HEK293 (cell line): ENCODE data around the gene OR51S1.

Source experiments
- CTCF ChIA-PET: fragments of 350-600 bp; formaldehyde crosslinking; extraction: SDS; loops from one replicate; lab custom pipeline; 2021; ENCODE audit warnings: antibody characterized with exemption; lab: Yijun Ruan, JAX
- POLR2A ChIA-PET: fragments of 300-600 bp; formaldehyde crosslinking; extraction: SDS; loops from one replicate; lab custom pipeline; 2020; ENCODE audit warnings: antibody characterized with exemption, inconsistent platforms; lab: Yijun Ruan, JAX
- H3K27ac ChIP-seq: fragments of 200-500 bp; sonication (Bioruptor generic); 2 replicates; pipeline ENCODE4 v1.5.1; 2014; ENCODE audit warnings: low read depth, low read length, control low read depth, inconsistent platforms; ENCODE audit errors: extremely low read depth
- H3K36me3 ChIP-seq, 2 experiments: fragments of 200-500 bp in 1 of 2; sonication (Bioruptor generic) in 1 of 2; 1 replicate in 1 of 2; 2 replicates in 1 of 2; pipeline ENCODE4 v1.5.1; 2014 to 2017; ENCODE audit warnings: inconsistent platforms in 2 of 2, low read length in 2 of 2; ENCODE audit not compliant: control insufficient read depth in 2 of 2, insufficient read depth in 1 of 2
- H3K4me1 ChIP-seq: fragments of 200-500 bp; sonication (Bioruptor generic); 2 replicates; pipeline ENCODE4 v1.5.1; 2014; ENCODE audit warnings: mild to moderate bottlenecking, low read length, inconsistent platforms; ENCODE audit not compliant: control insufficient read depth, insufficient read depth
- H3K4me3 ChIP-seq: 2 replicates; pipeline ENCODE4 v1.5.1; 2011; ENCODE audit warnings: low read depth, mild to moderate bottlenecking, control low read depth, low read length, moderate library complexity
- H3K9me3 ChIP-seq: fragments of 200-500 bp; sonication (Bioruptor generic); 2 replicates; pipeline ENCODE4 v1.5.1; 2014; ENCODE audit warnings: low read depth, low read length, inconsistent platforms; ENCODE audit not compliant: control insufficient read depth, insufficient read depth
- GLIS2 ChIP-seq: fragments of 450-650 bp; formaldehyde crosslinking; IDR thresholded peaks from 2 replicates; pipeline ENCODE4 v1.5.1; 2016; ENCODE audit warnings: missing biosample characterization, missing genetic modification characterization
- HIC1 ChIP-seq: fragments of 450-650 bp; formaldehyde crosslinking; IDR thresholded peaks from 2 replicates; pipeline ENCODE4 v1.5.1; 2016; ENCODE audit warnings: missing biosample characterization, missing genetic modification characterization
- KLF7 ChIP-seq: fragments of 450-650 bp; formaldehyde crosslinking; IDR thresholded peaks from 2 replicates; pipeline ENCODE4 v1.5.1; 2016; ENCODE audit warnings: missing biosample characterization, missing genetic modification characterization, borderline replicate concordance
- KLF8 ChIP-seq: fragments of 450-650 bp; formaldehyde crosslinking; IDR thresholded peaks from 2 replicates; pipeline ENCODE4 v1.5.1; 2016; ENCODE audit warnings: missing biosample characterization, missing genetic modification characterization
- OSR2 ChIP-seq: fragments of 450-650 bp; formaldehyde crosslinking; IDR thresholded peaks from 2 replicates; pipeline ENCODE4 v1.5.1; 2016; ENCODE audit warnings: missing biosample characterization, missing genetic modification characterization
- PRDM10 ChIP-seq: fragments of 450-650 bp; formaldehyde crosslinking; IDR thresholded peaks from 2 replicates; pipeline ENCODE4 v1.5.1; 2016; ENCODE audit warnings: missing biosample characterization, missing genetic modification characterization
- PRDM4 ChIP-seq: fragments of 450-650 bp; formaldehyde crosslinking; IDR thresholded peaks from 2 replicates; pipeline ENCODE4 v1.5.1; 2017; ENCODE audit warnings: missing biosample characterization, missing genetic modification characterization
- SALL2 ChIP-seq: fragments of 450-650 bp; formaldehyde crosslinking; IDR thresholded peaks from 2 replicates; pipeline ENCODE4 v1.5.0; 2017; ENCODE audit warnings: missing biosample characterization, mild to moderate bottlenecking, missing genetic modification characterization, borderline replicate concordance
- ZNF132 ChIP-seq: fragments of 450-650 bp; formaldehyde crosslinking; IDR thresholded peaks from 2 replicates; pipeline ENCODE4 v1.5.1; 2017; ENCODE audit warnings: missing biosample characterization, missing genetic modification characterization, borderline replicate concordance
- ZNF133 ChIP-seq: fragments of 450-650 bp; formaldehyde crosslinking; IDR thresholded peaks from 2 replicates; pipeline ENCODE4 v1.5.1; 2016; ENCODE audit warnings: missing biosample characterization, missing genetic modification characterization
- ZNF221 ChIP-seq: fragments of 450-650 bp; formaldehyde crosslinking; IDR thresholded peaks from 2 replicates; pipeline ENCODE4 v1.5.1; 2017; ENCODE audit warnings: missing biosample characterization, missing genetic modification characterization, borderline replicate concordance
- ZNF248 ChIP-seq: fragments of 450-650 bp; formaldehyde crosslinking; IDR thresholded peaks from 2 replicates; pipeline ENCODE4 v1.5.1; 2017; ENCODE audit warnings: missing biosample characterization, missing genetic modification characterization
- ZNF366 ChIP-seq: fragments of 450-650 bp; formaldehyde crosslinking; conservative IDR thresholded peaks from 2 replicates; pipeline ENCODE4 v1.5.1; 2016; ENCODE audit warnings: missing biosample characterization, missing genetic modification characterization
- ZNF398 ChIP-seq: fragments of 450-650 bp; formaldehyde crosslinking; IDR thresholded peaks from 2 replicates; pipeline ENCODE4 v1.5.1; 2017; ENCODE audit warnings: missing biosample characterization, missing genetic modification characterization
- ZNF416 ChIP-seq: fragments of 450-650 bp; formaldehyde crosslinking; IDR thresholded peaks from 2 replicates; pipeline ENCODE4 v1.5.1; 2016; ENCODE audit warnings: missing biosample characterization, missing genetic modification characterization
- ZNF510 ChIP-seq: fragments of 450-650 bp; formaldehyde crosslinking; IDR thresholded peaks from 2 replicates; pipeline ENCODE4 v1.5.1; 2018; ENCODE audit warnings: mild to moderate bottlenecking, missing genetic modification characterization, missing biosample characterization; ENCODE audit not compliant: insufficient replicate concordance
- ZNF514 ChIP-seq: fragments of 450-650 bp; formaldehyde crosslinking; IDR thresholded peaks from 2 replicates; pipeline ENCODE4 v1.5.1; 2016; ENCODE audit warnings: missing biosample characterization, missing genetic modification characterization
- ZNF544 ChIP-seq: fragments of 450-650 bp; formaldehyde crosslinking; IDR thresholded peaks from 2 replicates; pipeline ENCODE4 v1.5.0; 2017; ENCODE audit warnings: missing biosample characterization, missing genetic modification characterization
- ZNF792 ChIP-seq: fragments of 450-650 bp; formaldehyde crosslinking; IDR thresholded peaks from 2 replicates; pipeline ENCODE4 v1.5.1; 2016; ENCODE audit warnings: missing biosample characterization, missing genetic modification characterization
- ZSCAN4 ChIP-seq: fragments of 450-650 bp; formaldehyde crosslinking; IDR thresholded peaks from 2 replicates; pipeline ENCODE4 v1.5.1; 2017; ENCODE audit warnings: missing biosample characterization, missing genetic modification characterization

Gene OR51S1

GRCh38 chr11:4882543-4882942 lies 33.5 kb upstream of the OR51S1 start:
- no peak overlapping the region for H3K4me3 ChIP-seq
- ChIA-PET CTCF (interaction anchor here (0.7 kb wide), 1 partner anchor 31 kb away, joined by 3 read pairs; no protein-coding TSS in a partner anchor), POLR2A (no interaction called here)
- H3K4me1 ChIP-seq: no peaks in the 10 kb centered on the region
- no peak overlapping the region for H3K27ac ChIP-seq
- TF ChIP-seq ZNF510 (no peak), ZNF248 (tag by site-specific recombination) (no peak), KLF8 (tag by site-specific recombination) (no peak), ZSCAN4 (tag by site-specific recombination) (no peak), OSR2 (tag by site-specific recombination) (no peak), ZNF398 (tag by site-specific recombination) (no peak), ZNF416 (tag by site-specific recombination) (no peak), ZNF544 (tag by site-specific recombination) (no peak), KLF7 (no peak), ZNF792 (tag by site-specific recombination) (no peak), ZNF221 (tag by site-specific recombination) (no peak), ZNF366 (no peak), HIC1 (no peak), PRDM4 (tag by site-specific recombination) (no peak), SALL2 (tag by site-specific recombination) (no peak), ZNF514 (tag by site-specific recombination) (no peak), ZNF132 (tag by site-specific recombination) (no peak), PRDM10 (tag by site-specific recombination) (no peak), GLIS2 (tag by site-specific recombination) (no peak), ZNF133 (no peak)
- no peaks in the 10 kb centered on the region for H3K9me3 ChIP-seq
- no peaks in the 10 kb centered on the region for H3K36me3 ChIP-seq
